ENCODE data around the gene RAPGEF5. TPM values are rescaled to one million over a fixed set of nuclear protein-coding genes. Genes with fewer than 3 reads are reported as not detected.

Gene RAPGEF5
- total RNA-seq, 2 donors from 2014 or later: 7.4 to 29.8 TPM

DNA sequence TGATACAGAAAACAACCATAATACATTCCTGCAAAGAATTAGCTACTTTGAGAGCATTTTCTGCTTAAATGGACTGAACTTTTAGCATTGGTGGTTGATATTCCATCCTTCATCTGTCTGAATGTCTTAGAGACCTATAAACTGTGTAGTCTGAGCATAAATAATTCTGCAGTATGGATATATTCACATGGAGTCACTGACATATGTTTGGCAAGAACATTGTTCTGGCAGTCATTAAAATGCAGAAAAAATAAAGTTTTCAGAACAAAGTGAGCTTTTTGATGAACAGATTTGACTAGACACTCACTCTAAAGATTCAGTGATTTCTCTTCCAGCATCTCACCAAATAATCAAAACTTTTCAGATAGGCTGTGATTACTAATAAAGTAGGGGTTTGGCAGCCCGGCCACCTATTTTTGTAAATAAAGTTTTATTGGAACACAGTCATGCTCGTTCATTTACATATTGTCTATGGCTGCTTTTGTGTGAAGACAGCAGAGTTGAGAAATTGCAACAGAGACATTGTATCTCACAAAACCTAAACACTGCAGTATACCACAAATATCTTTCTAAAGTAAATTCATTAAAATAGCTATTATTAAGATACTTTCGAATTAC, 44.1 kb upstream of the RAPGEF5 start:
- H3K9me3 ChIP-seq: no peaks in the 10 kb centered on the region
- H3K36me3 ChIP-seq: no peaks in the 10 kb centered on the region
- H3K27me3 ChIP-seq (replicated peaks; ENCODE audit: insufficient read depth): no peaks in the 10 kb centered on the region
- H3K4me3 ChIP-seq: no peak overlapping the region
- H3K27ac ChIP-seq: no peak overlapping the region
- no peaks in the 10 kb centered on the region for H3K4me1 ChIP-seq (replicated peaks)
- intact Hi-C loops (cut with DNase I): no loop called here
- WGBS: 77% methylated on average over 3 of the region's 3 CpGs
- TF ChIP-seq, protein P1, sequence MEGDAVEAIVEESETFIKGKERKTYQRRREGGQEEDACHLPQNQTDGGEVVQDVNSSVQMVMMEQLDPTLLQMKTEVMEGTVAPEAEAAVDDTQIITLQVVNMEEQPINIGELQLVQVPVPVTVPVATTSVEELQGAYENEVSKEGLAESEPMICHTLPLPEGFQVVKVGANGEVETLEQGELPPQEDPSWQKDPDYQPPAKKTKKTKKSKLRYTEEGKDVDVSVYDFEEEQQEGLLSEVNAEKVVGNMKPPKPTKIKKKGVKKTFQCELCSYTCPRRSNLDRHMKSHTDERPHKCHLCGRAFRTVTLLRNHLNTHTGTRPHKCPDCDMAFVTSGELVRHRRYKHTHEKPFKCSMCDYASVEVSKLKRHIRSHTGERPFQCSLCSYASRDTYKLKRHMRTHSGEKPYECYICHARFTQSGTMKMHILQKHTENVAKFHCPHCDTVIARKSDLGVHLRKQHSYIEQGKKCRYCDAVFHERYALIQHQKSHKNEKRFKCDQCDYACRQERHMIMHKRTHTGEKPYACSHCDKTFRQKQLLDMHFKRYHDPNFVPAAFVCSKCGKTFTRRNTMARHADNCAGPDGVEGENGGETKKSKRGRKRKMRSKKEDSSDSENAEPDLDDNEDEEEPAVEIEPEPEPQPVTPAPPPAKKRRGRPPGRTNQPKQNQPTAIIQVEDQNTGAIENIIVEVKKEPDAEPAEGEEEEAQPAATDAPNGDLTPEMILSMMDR (IDR thresholded peaks at IDR 0.05): no peak
- TF ChIP-seq POLR2AphosphoS5 (IDR thresholded peaks at IDR 0.05) (no peak), POLR2A (IDR thresholded peaks at IDR 0.05) (no peak)
- DNase-seq (ENCODE audit: low spot score): no peak

DNA sequence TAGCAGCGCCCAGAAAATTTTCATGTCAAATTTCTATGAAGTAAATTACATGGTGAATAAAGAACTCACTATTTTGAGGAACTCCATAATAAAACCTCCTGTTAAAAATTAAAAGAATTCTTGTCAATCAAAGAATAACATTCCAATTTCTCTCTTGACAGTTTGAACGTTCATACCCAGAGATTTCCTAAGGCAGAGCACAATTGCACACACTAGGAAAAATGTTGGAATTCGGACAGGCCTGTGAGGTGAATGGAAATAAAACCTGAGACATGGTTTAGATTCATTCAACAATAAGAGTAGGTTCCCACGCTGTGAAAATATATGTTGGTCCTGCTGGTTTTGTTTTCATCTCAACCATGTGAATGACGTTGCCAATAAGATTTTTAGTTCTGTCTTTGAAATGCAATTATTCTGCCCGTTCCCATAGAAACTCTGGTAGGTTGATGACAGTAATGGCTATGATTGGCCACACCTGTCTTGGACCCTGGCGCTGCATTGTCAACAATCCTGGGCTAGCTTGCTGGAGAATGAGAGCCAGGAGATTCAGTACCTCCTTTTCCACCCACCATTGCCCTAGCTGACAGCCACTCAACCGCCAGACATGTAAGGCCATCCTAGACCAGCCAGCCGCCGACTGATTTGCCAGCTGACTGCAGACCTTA, 43.3 kb upstream of the RAPGEF5 start:
- no peaks in the 10 kb centered on the region for H3K9me3 ChIP-seq
- H3K4me1 ChIP-seq (replicated peaks): no peaks in the 10 kb centered on the region
- intact Hi-C loops (cut with DNase I): no loop called here
- TF ChIP-seq POLR2AphosphoS5 (IDR thresholded peaks at IDR 0.05) (no peak), POLR2A (IDR thresholded peaks at IDR 0.05) (no peak)
- TF ChIP-seq, protein P1 (IDR thresholded peaks at IDR 0.05): no peak
- WGBS: 88% methylated on average over 10 of the region's 10 CpGs
- H3K27me3 ChIP-seq (replicated peaks; ENCODE audit: insufficient read depth): no peaks in the 10 kb centered on the region
- H3K27ac ChIP-seq: no peak overlapping the region
- no peak for DNase-seq (ENCODE audit: low spot score)
- no peak overlapping the region for H3K4me3 ChIP-seq
- no peaks in the 10 kb centered on the region for H3K36me3 ChIP-seq

DNA sequence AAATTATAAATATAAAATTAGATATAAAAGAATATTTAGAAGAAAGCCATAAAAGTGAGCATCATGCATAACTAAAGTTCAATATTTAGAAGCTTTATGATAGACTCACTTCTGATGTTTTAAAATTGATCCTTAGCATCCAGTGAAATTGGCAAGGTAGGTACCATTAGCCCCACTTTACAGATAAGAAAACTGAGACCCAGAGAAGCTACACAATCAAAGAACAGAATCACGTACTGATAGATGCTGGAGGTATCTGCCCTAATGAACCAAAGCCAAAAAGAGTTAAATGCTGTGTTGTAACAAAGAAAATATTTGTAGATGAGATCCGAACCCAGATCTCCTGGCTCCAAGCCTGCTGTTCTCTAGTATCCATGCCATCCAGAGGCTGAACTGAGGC, 42.6 kb upstream of the RAPGEF5 start:
- Histone ChIP-seq H3K36me3 (no peaks in the 10 kb centered on the region), H3K4me1 (replicated peaks) (no peaks in the 10 kb centered on the region), H3K9me3 (no peaks in the 10 kb centered on the region), H3K4me3 (no peak overlapping the region), H3K27ac (no peak overlapping the region), H3K27me3 (replicated peaks; ENCODE audit: insufficient read depth) (no peaks in the 10 kb centered on the region)
- TF ChIP-seq POLR2A (IDR thresholded peaks at IDR 0.05): no peak
- no peak for TF ChIP-seq POLR2AphosphoS5 (IDR thresholded peaks at IDR 0.05)
- TF ChIP-seq, protein P1 (IDR thresholded peaks at IDR 0.05): no peak
- intact Hi-C loops (cut with DNase I): no loop called here
- DNase-seq (ENCODE audit: low spot score): no peak
- WGBS: 74% methylated on average over 2 of the region's 2 CpGs

DNA sequence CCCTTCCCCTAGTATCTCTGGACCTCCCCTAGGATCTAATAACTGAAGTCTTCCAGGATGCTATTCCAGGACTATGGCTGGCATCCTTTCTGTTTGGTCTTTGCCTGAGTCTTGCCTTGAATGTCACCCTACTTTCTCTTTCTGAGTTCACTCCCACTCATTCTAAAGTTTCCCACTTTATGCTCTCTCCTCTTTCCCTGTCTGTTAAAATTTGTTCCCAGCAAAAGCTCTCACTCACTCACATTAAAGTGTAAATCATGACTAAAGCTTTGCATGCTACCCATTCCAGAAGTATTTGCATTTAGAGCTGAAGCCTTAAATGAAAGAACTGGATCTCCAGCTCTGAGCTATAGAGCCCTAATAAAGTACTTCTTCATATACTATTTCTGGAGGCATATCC, 42.1 kb upstream of the RAPGEF5 start:
- Histone ChIP-seq H3K9me3 (no peaks in the 10 kb centered on the region), H3K27ac (no peak overlapping the region), H3K27me3 (replicated peaks; ENCODE audit: insufficient read depth) (no peaks in the 10 kb centered on the region), H3K4me1 (replicated peaks) (no peaks in the 10 kb centered on the region), H3K4me3 (no peak overlapping the region), H3K36me3 (no peaks in the 10 kb centered on the region)
- TF ChIP-seq POLR2A (IDR thresholded peaks at IDR 0.05): no peak
- TF ChIP-seq, protein P1 (IDR thresholded peaks at IDR 0.05): no peak
- intact Hi-C loops (cut with DNase I): no loop called here
- DNase-seq (ENCODE audit: low spot score): no peak

DNA sequence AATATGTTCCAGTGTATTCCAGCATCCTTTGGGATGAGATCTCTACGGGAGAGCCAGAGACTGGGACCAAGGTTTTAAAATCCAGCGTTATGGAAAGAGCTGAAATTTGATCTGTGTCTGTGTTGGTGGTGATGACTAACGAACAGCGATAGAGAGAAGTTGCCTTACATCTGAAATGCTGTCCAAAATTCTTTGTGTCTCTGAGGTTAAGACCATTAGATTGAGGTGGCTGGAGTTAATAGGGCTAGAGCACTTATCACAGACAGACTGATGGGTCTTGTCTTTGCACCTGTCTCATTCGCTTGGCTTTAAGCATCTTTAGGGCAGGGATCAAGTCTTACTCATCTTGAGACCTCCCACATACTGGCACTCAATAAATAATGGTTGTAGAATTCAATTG, 41.0 kb upstream of the RAPGEF5 start:
- Histone ChIP-seq H3K36me3 (no peaks in the 10 kb centered on the region), H3K9me3 (no peaks in the 10 kb centered on the region), H3K27ac (no peak overlapping the region), H3K4me1 (replicated peaks) (no peaks in the 10 kb centered on the region), H3K27me3 (replicated peaks; ENCODE audit: insufficient read depth) (no peaks in the 10 kb centered on the region), H3K4me3 (no peak overlapping the region)
- WGBS: 49% methylated on average over 5 of the region's 5 CpGs
- DNase-seq (ENCODE audit: low spot score): no peak
- intact Hi-C loops (cut with DNase I): no loop called here
- TF ChIP-seq, protein P1 (IDR thresholded peaks at IDR 0.05): no peak
- TF ChIP-seq POLR2A (IDR thresholded peaks at IDR 0.05) (no peak), POLR2AphosphoS5 (IDR thresholded peaks at IDR 0.05) (no peak)
